NCI-H748 (cell line): ENCODE data around the gene LURAP1L.

ENCODE experiments used
- DNase-seq: peaks from one replicate; lab custom pipeline; 2025; ENCODE audit not compliant: unreplicated experiment; lab: John Stamatoyannopoulos, UW

LURAP1L gene

DNA sequence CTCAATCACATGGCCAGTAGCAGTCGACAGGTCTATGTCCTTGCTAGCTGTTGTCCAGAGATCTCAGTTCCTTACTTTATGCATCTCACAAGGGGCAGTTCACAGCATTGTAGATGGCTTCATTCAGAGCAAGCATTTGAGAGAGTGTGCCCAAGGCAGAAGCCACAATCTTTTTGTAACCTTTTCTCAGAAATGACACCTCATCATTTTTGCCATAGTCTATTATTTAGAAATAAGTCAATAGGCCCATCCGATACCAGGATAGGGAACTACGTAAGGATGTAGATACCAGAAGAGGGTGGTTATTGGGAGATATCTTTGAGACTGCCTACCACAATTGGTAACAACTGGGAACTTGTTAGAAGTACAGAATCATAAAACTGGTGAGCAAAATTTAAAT lies 37.1 kb downstream of the LURAP1L start:
- no peak for DNase-seq

DNA sequence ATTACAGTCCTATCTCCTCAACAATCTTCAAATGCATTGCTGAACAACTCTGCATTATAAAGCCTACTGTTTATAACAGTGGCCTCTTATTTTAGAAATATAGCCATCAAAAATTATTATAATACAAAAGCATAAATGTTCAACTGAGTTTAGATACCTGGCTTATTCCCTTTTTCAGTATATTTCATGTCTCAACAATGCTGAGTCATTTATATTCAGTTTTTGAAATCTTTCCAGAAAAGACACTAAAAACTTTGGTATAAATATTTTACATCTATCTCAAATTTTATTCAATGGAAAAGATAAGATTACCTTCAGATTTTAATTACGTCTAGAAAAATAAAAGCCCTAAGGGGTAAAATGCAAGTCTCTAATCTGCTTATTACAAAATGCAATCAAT lies 37.9 kb downstream of the LURAP1L start:
- no peak for DNase-seq

DNA sequence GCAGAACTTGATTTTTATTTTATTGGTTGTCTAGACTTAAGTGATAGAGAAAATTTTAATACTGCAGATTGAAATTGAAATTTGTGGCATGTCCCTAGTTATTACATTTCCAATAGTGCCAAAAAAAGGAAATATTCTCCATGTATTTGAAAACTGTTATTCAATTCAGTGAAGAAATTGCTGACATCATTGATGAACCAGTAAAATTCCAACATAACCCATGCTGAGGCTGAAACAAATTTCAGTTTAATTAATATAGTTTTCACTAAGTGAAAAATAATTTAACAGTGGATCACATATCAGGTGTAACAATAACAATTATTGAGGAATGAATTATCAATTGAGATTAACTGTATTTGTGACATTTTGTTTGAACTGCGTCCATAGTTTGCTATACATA lies 38.7 kb downstream of the LURAP1L start:
- DNase-seq, result no peak

DNA sequence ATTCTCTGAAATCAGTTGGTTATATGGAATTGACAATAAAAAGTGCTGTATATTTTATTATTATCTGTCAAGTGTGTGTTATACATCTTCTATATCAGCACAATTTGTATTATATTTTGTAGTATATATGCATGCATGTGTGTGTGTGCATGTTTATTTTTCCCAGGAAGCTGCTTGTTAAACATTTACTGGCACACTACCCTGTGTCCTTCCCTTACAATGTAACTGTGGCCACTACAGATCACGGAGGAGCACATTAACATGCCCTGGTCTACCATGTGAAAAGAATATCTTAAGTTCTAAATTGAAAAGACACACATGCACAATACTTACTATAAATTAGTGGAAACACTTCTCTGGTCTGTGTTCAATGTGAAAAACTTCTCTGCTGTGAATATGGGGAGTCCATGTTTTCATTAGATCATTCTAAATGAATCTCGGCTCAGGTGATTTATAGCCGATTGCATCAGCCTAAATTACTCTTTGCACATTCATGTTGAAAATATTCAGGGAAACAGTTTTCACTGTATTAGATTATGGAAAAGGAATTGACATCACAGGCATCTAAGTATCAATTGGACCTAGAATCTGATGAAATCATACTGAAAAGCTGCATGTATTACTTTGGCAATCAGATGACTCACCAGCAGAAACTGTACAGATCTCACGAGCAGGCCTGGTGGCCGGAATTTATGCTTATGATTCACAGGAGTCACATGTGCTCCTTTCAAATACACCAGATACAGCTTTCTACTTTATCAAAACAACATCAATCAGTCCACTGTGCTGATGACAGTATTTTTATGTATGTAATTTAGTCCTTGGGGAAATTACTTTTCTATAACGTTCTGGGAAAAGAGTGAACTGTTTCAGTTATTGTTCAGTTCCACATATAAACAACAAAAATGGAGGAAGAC lies 39.4 kb downstream of the LURAP1L start:
- peak; percentile 90 for DNase-seq

DNA sequence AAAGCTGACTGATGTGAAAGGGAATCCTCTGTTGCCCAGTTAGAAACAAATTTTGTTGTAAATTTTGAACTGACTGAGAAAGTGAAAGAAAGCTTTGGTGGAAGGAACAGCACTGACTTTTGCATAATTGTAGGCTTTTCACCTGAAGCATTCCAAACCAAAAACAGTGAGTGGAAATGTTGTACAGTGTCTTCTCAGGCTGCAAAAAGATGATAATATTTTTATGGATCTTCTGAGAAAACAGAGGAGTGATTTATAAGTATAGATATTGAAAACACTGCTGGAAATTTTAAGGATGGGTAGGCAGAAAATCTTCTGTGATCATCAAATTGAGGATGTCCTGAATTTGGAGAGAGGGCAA lies 40.0 kb downstream of the LURAP1L start:
- peak; percentile 35 for DNase-seq

- no peak for DNase-seq
Measured at GRCh38 chr9:12815888-12816287, 41.1 kb downstream of the LURAP1L start.

DNA sequence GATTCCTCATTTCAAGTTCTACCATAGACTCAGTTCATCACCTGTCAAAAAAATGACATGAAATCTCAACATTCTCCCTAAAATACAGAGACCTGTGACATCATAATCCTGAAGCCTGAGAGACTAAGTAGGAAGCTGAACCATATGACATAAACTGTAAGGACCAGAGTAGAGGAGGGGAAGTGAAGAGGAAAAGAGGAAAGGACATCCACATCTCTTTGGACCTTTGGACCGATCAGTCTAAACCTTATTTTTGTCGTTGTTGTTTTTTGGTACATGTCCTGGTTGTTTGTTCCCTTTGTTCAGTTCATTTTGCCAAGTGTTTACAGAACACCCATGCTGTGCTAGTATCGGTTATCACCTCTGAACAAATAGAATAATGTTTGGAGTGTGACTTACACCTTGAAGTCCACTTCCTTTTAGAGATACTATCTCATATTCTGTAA lies 41.9 kb downstream of the LURAP1L start:
- peak; percentile 56 for DNase-seq

DNA sequence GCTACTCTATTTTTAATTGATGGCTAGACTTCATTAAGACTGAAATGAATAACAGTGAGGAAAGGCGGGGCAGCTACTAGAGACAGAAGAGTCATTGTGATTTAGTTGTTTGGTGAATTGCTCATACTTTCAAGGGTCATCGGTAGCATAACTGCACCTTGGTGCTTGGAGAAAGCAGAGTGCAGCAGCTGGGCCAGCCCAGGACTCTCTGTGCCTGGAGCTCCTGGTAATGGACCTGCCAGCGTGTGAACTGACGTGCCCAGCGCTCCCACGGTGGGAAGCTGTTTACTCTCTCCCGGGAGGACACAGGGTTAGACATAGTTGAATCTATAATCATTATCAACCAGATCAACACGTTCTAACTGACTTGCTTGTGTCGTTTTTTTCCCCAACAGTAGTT lies 42.9 kb downstream of the LURAP1L start:
- peak; percentile 88 for DNase-seq

- DNase-seq, result peak; percentile 8
Measured at GRCh38 chr9:12818431-12819000, 43.7 kb downstream of the LURAP1L start.

- DNase-seq, result peak; percentile 10
Measured at GRCh38 chr9:12819436-12820185, 44.8 kb downstream of the LURAP1L start.

- DNase-seq, result no peak
Measured at GRCh38 chr9:12822111-12822510, 47.3 kb downstream of the LURAP1L start.

- DNase-seq, result no peak
Measured at GRCh38 chr9:12826924-12827565, 52.2 kb downstream of the LURAP1L start.

- DNase-seq, result no peak
Measured at GRCh38 chr9:12833701-12834100, 58.9 kb downstream of the LURAP1L start.

GRCh38 chr9:12838546-12838945 lies 63.7 kb downstream of the LURAP1L start:
- no peak for DNase-seq

DNA sequence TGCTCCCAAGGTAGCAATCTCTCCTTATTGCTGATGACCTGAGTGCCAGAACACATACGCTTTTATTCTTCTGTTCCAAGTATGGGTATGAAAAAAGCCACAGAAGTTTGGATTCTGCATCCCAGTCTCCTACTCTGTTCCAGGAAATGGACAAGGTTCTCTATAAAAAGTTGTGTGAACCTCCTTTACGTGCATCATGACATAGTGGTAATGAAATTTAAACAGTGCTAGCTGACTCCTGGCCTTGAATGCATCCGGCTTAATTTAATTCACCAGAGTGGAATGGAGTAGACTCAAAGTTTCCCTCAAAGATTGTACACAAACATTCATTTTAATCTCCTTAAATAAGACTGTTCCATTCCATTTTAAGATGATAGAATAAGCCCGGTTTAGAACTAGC lies 68.9 kb downstream of the LURAP1L start:
- no peak for DNase-seq

- DNase-seq, result no peak
Measured at GRCh38 chr9:12846035-12846434, 71.2 kb downstream of the LURAP1L start.

DNA sequence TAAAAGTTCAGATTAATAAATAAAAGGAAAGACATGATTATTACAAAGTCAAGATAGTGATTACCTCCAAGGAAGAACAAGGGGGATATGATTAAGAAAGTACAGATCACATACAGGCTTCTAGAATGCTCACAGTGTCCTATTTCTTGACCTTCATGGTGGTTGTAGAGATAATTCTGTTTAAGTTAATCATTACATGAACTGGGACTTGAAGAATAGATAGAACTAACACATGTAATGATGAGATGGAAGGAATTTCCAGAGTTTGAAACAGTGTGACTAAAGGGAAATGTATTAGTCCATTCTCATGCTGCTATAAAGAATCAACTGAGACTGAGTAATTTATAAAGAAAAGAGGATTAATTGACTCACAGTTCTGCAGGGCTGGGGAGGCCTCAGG lies 72.7 kb downstream of the LURAP1L start:
- no peak for DNase-seq

- DNase-seq, result peak; percentile 54
Measured at GRCh38 chr9:12849486-12850003, 74.7 kb downstream of the LURAP1L start.

- DNase-seq, result no peak
Measured at GRCh38 chr9:12851341-12852090, 76.7 kb downstream of the LURAP1L start.

- no peak for DNase-seq
Measured at GRCh38 chr9:12853051-12853450, 78.2 kb downstream of the LURAP1L start.
